Keratinocyte (primary cell): ENCODE measurements around the gene P2RX3.

Experiments used
- CTCF ChIP-seq, 3 experiments: IDR thresholded peaks in 1 of 3; conservative IDR thresholded peaks in 1 of 3; optimal IDR thresholded peaks in 1 of 3; 2 replicates in 2 of 3; 3 replicates in 1 of 3; pipeline versions ENCODE3 to v1.5.1; 2011; ENCODE audit warnings: low read length in 3 of 3, mild to moderate bottlenecking in 3 of 3, moderate library complexity in 2 of 3, control low read depth in 1 of 3, inconsistent platforms in 1 of 3; ENCODE audit not compliant: insufficient read depth in 2 of 3; ENCODE audit errors: extremely low read depth in 1 of 3
- EZH2 ChIP-seq: IDR thresholded peaks from one replicate; pipeline ENCODE4 v1.6.1; 2012; ENCODE audit warnings: inconsistent platforms, mild to moderate bottlenecking, low read length, moderate library complexity

- TF ChIP-seq CTCF (optimal IDR thresholded peaks at IDR 0.05 in 1 of 3, IDR thresholded peaks at IDR 0.05 in 1 of 3, conservative IDR thresholded peaks at IDR 0.05 in 1 of 3; ENCODE audit: extremely low read depth in 1 of 3, insufficient read depth in 2 of 3, low read length in 3 of 3) (no peak), EZH2 (no peak)
Measured at GRCh38 chr11:57394203-57394965, 56.2 kb downstream of the P2RX3 start.
